Right ventricle myocardium superior (tissue), 1 donor: ENCODE measurements around the gene RAP1B. TPM values are rescaled to one million over a fixed set of nuclear protein-coding genes. Genes with fewer than 3 reads are reported as not detected.
A peak's percentile ranks its signal among the peaks of the same experiment; 100 is the strongest.

Experiments
- ATAC-seq: fragments of 200-7000 bp; cut with Tn5 transposase; one replicate; pipeline ENCODE4 v1.9.1; 2020; ENCODE audit warnings: mild to moderate bottlenecking; ENCODE audit not compliant: poor library complexity
- DNase-seq: peaks from one replicate; pipeline ENCODE4 v3.0.0-alpha.2; 2020
- intact Hi-C: fragments of 100-400 bp; cut with DNase I; formaldehyde crosslinking; loops from one replicate; pipeline ENCODE4 v1.11.2; 2022
- total RNA-seq: library from RNA; stranded (reverse); fragmentation: NEBNext Ultra II Directional; extraction: Animal tissue kit (Norgen Biotek cat#: 25700); gene quantifications from one replicate; pipeline ENCODE4 v1.2.1, GENCODE V29; 2021
- donor health status: DM: no; HTN: yes; CAD: no; lungs with severe emphysema.

The RAP1B gene
- total RNA-seq, 1 donor from 2014 or later: 45.9 TPM

DNA sequence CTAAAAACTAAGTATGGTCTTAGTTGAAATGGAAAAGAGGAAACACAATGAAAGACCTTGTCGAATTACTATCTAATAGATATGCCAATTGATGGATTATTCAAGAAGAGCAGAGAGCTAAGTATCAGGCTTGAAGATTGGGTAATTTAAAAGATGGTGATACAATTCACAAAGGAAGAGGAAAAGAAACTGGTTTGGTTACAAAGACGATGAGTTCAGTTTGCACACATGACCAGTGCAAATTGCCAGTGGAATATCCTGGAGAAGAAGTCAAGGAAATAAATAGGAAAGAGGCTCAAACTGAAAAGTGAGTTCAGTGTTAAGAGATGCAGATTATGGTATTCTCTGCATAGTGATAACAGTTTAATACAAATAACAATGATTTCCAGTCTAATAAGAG lies 2.5 kb upstream of the RAP1B start:
- ATAC-seq (no peak), DNase-seq (no peak)
- intact Hi-C loops: no loop called here

DNA sequence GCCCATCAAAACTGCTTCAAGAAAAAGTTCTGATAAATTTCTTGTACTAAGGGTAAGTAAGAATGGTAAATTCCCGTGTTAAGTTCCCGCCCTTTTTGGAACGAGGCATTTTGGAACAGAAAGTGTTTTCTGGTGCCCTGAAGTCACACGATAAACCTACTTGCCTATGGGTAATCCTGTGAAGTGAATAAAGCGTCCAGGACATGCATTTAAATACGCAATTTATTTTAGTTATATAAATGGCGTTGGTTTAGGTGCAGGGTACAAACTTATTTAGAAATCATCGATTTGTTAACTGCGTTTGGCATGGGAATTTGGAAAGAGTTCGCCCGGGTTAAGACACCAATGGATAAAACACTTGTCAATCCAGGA lies 715 bp upstream of the RAP1B start:
- ATAC-seq (peak; percentile 4), DNase-seq (no peak)
- intact Hi-C loops: no loop called here

DNA sequence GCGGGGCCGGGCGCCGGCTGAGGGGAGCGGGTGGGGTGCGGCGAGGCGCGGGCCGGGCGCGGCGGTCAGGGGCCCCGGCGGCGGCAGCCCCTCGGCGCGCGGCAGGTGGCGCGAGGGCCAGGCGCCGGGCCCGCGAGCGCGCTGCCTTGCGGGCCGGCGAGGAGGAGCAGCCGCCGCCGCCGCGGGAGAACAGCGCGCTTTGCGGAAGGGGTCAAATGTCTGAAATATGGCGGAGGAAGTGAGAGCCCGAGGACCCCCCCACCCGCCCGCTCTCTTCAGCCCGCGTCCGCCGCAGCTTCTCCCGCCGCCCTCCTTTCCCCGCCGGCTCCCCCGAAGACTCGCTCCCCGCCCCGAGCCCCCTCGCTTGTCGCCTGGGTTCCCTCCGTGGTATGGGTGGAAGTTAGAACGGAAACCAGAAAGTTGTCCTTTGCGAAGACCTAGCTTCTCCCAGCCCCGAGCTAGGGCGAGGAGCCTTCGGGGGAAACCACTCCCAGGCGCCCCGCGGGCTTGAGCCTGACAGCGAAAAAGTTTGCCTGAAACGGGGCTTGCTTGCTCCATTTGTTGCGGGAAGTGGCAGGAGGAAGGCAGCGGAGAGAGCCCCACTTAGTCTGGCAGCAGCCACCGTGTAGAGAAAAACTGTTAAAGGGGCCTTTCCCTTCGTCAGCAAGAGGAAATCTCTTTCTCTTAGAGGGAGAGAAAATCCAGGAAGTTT lies 551 bp downstream of the RAP1B start:
- peak; percentile 50 for ATAC-seq
- peak; percentile 79 for DNase-seq
- intact Hi-C loops: no loop called here

DNA sequence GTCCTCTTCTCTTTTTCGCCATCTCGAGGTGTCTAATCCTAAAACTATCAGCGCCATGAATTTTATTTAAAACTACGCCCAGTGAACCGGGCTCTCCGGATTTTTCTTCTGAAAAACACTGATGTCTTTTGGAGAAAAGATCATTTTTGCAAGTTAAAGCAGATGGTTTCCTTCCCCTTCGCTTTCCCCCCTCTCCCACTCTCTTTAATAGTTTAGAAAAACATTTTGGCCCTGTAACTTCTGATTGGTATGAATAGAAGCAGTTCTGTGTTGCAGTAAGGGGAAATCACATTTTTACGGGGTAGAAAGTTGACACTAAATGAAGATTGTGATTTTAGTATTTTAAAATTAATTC lies 1.1 kb downstream of the RAP1B start:
- intact Hi-C loops: no loop called here
- DNase-seq: no peak
- ATAC-seq: no peak

DNA sequence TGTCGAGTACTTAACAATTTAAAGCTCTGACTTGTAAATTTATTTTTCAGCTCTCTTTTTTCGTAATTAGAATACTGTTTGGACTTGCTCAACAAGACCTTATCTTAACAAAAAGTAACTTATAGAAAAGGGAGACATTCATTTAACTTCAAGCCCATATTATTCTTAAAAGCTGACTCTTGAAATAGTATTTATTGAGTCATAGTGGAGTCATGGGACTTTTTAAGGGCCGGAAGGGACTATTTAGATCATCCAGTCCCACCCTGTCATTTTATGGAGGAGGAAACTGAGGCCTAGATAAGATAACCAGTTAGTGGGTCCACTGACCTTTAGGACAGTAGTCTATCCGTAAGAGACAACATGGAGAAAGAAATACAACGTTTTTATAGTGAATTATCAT lies 1.5 kb downstream of the RAP1B start:
- DNase-seq: no peak
- intact Hi-C loops: no loop called here
- ATAC-seq: no peak

DNA sequence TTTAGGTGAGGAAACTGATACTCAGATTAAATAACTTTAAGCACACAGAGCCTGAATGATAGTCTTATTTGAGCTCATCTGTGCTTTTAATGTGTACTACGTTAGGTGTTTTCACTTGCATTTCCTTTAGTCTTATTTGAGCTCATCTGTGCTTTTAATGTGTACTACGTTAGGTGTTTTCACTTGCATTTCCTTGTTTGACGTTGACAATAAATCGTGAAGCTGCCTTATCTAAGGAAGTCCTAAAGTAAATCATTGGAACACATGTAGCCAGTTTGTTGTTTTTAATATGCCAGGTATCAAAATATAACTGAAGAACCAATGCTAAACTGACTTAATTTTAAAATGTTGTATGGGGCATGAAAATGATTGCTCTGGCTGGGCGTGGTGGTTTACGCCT lies 2.0 kb downstream of the RAP1B start:
- intact Hi-C loops: no loop called here
- DNase-seq (no peak), ATAC-seq (no peak)

DNA sequence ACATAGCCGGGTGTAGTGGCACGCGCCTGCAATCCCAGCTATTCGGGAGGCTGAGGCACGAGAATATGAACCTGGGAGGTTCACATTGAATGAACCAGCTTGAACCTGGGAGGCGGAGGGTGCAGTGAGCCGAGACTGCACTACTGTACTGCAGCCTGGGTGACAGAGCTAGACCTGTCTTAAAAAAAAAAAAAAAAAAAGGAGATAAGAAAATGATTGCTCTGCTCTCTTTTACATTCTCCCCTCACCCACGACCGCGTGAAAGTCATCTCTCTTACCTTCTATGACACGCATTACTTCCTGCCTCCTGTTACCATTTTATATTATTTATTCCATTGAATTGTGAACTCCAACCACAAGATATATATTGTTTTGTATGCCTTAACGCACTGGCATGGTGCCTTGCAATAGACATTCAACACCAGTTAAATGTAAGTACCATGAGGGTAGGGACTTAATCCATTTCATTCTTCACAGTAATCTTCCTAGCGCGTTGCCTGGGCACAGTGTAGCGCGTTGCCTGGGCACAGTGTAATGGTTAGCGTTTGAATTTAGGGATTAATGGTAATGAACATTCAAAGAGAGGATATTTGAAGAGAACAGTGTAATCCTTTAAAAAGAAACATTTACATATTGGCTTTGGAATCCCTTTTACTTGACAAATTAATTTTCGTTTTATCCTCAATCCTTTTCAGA lies 2.7 kb downstream of the RAP1B start:
- ATAC-seq (no peak), DNase-seq (no peak)
- intact Hi-C loops: no loop called here

DNA sequence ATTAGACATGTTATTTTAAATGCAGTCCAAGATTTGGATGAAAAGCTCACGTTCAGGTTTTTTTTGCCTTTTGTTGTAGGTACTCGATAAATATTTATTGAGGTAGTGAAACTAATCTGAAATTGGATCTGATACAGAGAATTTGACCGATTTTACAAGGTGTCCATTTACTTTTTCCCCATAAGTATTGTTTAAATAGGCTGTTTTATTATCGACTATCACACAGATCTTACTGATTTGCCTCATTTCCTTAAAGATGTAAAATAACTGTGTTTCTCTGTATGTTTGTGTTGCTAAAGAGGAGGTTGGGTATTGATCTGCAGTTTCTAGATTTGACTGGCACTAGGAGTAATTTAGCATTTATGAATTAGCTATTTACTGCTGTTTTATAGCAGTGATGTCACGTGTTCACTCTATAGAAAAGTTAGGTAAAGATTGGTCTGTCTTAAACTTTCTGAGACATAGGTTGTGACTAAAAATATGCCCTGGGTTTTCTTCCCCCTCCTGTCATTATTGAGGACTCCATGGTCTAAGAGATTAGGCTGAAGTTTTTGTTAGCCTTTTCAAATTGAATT lies 3.5 kb downstream of the RAP1B start:
- ATAC-seq: no peak
- intact Hi-C loops: no loop called here
- DNase-seq: no peak

DNA sequence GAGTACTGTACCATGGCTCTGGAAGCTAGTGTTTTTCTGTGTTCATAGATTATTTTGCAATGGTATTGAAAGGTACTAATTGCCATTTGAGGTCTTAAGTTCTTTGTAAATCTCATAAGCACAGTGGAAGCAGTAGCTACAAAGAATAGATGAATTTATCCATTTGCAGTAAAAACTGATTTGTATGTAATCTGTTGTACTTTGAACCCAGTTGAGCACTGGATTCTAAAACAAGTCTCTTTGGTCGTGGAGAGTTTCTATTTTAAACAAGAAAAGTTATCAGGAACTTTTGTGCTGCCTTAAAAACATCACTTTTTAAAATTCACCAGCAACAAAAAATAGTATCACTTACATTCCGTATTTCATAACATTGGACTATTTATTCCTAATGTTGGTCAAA lies 4.1 kb downstream of the RAP1B start:
- ATAC-seq (no peak), DNase-seq (no peak)
- intact Hi-C loops: no loop called here

DNA sequence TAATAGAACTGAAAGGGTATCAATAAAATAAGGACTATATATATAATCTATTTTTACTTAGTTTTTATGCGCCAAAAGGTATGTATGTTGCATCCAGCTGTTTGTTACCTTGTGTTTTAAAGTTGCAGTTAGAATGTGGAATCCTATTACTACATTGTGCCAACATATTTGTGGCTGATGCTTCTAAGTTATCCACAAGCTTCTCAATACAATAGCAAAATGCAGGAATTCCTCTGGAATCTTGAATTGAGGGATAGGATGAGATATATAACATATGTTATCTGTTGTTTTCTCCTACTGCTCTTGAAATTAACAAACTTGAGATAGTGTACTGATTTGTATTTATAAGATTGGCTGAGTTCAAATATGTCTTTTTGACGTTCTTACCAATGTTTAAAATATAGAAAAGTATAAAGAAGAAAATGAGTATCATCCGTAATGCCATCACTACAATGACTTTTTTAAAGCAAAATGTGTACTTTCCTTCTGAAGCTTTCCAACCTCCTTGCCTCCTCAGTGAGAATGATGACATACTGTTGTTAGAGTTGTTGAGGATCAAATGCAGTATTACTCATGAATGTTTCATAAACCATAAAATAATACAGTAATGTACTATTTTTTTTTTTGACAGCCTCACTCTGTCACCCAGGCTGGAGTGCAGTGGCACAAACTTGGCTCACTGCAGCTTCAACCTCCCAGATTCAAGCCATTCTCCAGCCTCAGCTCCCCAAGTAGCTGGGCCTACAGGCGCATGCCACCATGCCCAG lies 6.6 kb downstream of the RAP1B start:
- intact Hi-C loops: no loop called here
- no peak for ATAC-seq
- no peak for DNase-seq

DNA sequence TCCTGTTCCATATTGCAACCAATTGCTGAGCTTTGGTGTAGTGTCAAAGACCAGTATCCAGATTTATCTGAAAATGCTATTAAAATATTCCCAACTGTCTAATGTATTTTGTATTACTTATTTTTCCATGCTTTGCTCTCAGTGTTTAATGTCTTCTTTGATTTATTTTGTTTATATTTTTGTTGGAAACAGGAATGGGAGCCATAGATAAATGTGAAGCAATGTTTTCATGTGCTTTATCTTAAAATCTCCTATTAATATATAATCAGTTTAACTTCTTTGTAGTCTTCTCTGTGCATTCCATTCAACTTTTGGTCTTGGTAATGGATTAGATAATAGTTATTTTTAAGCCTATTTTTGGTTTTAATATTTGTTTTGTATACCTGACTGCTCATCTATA lies 8.8 kb downstream of the RAP1B start:
- no peak for DNase-seq
- intact Hi-C loops: no loop called here
- ATAC-seq: no peak

DNA sequence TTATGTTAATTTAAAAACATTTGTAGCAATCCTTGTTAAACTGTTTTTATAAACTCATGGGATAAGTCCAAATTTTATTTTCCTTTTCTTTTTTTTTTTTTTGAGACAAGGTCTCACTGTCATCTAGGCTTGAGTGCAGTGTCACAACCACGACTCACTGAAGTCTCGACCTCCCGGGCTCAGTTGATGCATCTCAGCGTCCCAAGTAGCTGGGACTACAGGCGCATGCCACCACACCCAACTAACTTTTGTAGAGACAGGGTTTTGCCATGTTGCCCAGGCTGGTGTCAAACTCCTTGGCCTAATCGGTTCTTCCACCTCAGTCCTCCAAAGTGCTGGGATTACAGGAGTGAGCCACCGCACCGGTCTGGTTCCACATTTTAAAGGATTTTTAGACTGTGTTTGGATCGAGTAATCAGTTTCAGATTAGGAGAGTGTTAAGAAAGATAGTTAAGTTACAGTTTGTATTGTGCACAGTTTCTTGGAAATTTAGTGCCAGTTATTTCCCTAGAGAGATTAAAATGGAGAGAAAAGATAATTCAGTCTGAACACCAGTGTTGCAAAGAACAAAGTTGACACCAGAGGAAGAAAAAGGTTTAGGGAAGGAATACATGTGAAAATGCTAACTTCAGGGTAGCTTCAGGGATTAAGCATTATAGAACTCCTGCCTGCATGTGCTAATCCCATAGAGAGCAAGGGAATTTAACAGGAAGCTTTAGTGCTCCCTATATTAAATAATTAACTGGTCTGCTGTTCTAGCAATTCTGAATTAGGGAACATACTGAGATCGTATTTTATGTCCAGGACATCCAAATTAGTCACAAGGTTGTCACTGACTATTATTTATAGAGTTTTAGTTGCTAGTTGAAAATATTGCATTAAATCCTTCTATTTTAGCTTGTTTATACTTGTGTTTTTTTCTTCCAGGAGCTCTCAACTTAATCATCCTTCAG lies 10.1 kb downstream of the RAP1B start:
- peak; percentile 16 for ATAC-seq
- intact Hi-C loops: no loop called here
- DNase-seq: no peak

DNA sequence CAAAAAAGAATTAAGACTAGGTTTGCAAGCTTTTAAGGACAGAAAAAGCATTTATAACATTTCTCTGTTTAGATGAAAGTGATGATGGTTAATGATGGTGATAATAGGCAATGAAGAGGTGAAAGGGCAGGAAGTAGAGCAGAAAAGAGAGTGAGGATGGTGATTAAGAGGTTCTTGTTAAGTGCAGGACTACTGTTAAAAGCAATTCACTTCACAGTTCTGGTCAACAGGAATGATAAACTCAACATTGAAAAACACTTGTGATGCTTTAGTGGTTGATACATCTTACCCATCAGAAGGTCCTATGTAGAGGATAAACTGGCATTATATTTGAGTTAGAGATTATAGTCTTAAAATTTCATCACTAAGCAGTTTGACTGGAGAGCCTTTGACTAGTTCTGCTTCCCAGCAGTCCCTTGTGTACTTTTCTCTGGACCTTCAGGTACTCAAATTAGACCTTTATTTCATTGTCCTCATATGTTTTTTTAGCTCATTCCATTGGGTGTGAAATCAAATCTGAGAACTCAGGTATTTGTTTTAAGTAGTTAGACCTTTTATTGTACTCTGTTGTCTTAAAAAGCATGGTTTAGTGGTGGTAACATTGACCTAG lies 10.9 kb downstream of the RAP1B start:
- ATAC-seq: no peak

DNA sequence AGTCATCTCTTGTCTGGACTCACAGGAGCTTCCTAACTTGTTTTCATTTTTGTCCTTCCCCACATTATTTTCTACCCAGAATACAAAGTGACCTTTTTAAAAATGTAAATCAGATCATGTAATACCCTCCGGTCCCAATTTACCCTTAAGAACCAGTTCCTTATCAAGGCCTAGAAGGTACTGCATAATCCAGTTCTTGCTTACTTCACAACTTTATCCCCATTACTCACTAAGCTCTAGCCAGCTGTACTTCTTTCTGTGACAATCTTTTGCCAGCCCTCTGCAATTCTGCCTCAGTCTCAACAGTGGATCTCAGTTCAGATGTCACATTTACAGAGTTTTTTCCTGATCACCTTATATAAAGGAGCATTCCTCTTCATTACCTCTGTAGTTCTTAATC lies 11.6 kb downstream of the RAP1B start:
- no peak for ATAC-seq

More for the DNA sequence above, 10.9 kb downstream of the RAP1B start:
- DNase-seq: no peak
- intact Hi-C loops: no loop called here

DNA sequence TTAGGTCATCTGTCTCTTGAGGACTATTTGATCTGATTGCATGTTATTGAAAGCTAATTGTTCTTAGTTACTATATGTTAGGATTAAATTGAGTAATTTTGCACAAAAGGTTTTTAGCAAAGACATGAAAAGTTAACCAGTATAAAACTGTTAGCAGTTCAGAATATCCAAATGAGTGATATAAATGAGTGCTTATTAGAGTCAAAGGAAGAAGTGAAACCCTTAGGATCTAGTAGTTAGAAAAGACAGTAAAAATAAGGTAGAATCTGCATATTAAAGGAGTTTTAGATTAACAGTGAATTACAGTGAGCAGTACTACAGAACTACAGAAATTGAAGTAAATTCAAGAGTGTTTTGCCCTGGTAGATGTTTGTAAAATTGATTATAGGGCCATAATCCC lies 12.4 kb downstream of the RAP1B start:
- DNase-seq: no peak
- ATAC-seq: no peak
- intact Hi-C loops: no loop called here

More for the DNA sequence above, 11.6 kb downstream of the RAP1B start:
- no peak for DNase-seq
- intact Hi-C loops: no loop called here

DNA sequence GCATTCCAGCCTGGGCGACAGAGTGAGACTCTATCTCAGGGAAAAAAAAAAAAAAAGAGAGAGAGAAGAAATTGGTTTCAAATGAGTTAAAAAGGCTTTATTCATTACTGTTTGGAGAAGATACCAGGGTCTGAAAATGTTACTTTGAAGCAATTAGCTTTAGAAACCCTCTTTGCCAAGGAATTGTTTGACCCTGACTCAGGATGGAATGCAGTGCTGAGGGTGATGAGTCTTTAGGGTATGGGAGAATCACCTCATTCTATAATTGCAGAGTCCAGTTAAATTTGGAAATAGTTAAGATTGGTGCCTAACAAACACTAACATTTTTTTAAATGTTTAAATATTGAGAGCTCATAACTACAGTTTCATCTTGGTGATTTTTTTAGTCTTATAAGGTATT lies 13.3 kb downstream of the RAP1B start:
- no peak for ATAC-seq
- DNase-seq: no peak

DNA sequence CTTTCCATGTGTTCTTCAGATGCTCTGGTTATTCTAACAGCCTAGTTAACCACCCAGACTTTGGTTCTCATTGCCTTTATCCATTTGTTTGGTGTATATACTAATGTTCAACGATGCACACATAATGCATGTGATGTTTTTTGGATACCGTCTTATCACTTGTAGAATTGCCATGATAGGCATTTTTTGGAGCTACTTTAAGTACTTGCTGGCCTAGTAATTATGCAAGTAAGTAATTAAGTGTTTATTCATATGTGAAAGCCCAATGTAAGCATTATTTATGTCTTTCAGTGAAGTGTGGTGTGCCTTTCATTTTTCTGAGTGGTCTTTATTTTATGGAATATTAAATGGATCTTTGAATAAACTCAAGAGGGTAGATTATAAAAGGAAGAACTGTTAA lies 14.2 kb downstream of the RAP1B start:
- DNase-seq (no peak), ATAC-seq (no peak)
- intact Hi-C loops: no loop called here

More for the DNA sequence above, 13.3 kb downstream of the RAP1B start:
- intact Hi-C loops: no loop called here

DNA sequence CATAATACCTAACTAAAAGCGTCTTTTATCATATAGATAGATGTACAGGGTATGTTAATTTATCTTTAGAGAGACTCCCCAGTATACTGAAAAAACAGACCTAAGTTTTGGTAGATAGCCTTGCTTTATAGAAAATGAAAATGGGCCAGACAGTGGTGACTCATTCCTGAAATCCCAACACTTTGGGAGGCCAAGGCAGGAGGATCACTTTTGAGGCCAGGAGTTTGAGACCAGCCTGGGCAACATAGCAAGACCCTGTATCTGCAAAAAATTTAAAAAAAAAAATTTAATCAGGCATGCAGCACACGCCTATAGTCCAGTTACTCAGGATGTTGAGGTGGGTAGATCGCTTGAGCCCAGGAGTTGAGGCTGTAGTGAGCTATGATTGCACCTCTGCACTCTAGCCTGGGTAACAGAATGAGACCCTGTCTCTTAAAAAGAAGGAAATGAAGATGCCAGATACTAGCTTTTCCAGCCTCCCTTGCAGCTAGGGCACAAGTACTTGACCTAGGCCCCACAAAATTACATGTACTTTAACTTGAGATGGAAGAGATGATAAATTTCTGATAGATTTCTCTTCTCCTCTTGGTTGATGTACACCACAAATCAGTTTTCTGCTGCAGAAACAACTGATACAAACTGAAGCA lies 17.1 kb downstream of the RAP1B start:
- DNase-seq (no peak), ATAC-seq (no peak)
- intact Hi-C loops: no loop called here
